22Rv1 (cell line): Measurements from ENCODE around the gene LILRB4.
"Not testable (repeated sequence)": the region's sequence is repeated elsewhere in the genome, so short reads cannot be mapped to it uniquely, and the experiment has no call there.

Experiments
- H3K27ac ChIP-seq: fragments of 450-650 bp; 2 replicates; pipeline ENCODE4 v1.5.1; 2017
- ZFX ChIP-seq: fragments of 450-650 bp; IDR thresholded peaks from 2 replicates; pipeline ENCODE4 v1.6.1; 2017; ENCODE audit warnings: antibody characterized with exemption, borderline replicate concordance
- TF ChIP-seq, protein P1 (sequence below): fragments of 450-650 bp; IDR thresholded peaks from 2 replicates; pipeline ENCODE4 v1.5.1; 2017; ENCODE audit warnings: mild to moderate bottlenecking

LILRB4 gene

DNA sequence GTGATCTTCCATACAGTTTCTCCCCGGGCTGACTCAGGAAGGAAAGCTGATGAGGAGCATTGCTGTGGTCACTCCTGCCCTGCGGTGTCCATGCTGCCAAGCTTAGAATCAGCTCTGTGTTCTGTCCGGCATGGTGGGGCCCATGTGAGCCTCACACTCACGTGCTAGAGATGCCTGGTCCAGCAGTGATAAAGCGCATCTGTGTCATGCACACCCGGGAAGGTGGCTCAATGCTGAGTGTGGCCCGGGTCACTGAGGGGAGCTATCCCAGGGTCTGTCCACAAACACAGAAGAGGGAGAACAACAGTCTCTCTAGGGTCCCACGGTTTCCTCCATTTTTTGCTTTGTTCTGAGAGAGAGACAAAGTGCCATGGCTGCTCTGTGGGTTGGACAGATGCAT is 36.0 kb upstream of the LILRB4 start:
- no peak overlapping the region for H3K27ac ChIP-seq
- no peak for TF ChIP-seq ZFX
- TF ChIP-seq, protein P1, sequence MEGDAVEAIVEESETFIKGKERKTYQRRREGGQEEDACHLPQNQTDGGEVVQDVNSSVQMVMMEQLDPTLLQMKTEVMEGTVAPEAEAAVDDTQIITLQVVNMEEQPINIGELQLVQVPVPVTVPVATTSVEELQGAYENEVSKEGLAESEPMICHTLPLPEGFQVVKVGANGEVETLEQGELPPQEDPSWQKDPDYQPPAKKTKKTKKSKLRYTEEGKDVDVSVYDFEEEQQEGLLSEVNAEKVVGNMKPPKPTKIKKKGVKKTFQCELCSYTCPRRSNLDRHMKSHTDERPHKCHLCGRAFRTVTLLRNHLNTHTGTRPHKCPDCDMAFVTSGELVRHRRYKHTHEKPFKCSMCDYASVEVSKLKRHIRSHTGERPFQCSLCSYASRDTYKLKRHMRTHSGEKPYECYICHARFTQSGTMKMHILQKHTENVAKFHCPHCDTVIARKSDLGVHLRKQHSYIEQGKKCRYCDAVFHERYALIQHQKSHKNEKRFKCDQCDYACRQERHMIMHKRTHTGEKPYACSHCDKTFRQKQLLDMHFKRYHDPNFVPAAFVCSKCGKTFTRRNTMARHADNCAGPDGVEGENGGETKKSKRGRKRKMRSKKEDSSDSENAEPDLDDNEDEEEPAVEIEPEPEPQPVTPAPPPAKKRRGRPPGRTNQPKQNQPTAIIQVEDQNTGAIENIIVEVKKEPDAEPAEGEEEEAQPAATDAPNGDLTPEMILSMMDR, result no peak

DNA sequence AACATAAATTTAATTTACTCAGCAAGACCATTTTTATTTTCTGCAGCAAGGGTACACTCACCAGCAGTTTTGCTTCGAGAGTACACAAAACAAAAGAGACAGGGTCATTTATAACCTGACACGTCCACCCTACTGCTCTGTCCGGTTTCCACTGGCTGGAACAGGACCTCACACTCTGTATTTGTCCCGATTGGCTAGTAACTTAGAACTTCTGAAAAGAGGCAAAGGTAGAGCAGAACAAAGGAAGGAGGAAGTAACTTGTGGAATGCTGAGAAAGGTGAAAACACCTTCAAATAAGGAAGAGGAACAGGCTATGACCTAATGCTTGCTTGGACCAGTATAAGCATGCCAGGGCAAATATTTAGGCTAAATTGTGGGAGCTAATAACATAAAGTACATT is 34.9 kb upstream of the LILRB4 start:
- not testable (repeated sequence) for H3K27ac ChIP-seq

DNA sequence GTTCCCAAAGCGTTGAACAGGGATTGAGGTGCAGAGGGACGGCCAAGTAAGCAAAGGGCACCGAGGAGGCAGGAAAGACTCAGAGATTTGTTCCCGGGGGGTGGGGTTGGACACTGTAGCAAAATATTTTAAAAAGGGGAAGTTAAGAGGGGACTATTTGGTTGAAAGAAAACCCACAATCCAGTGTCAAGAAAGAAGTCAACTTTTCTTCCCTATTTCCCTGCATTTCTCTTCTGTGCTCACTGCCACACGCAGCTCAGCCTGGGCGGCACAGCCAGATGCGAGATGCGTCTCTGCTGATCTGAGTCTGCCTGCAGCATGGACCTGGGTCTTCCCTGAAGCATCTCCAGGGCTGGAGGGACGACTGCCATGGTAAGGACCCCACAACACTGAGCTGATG is 32.5 kb upstream of the LILRB4 start, which contains the start of gene LILRB1:
Gene LILRB1, plus strand, starts transcription at position 223 of the 400 bp plus-strand sequence. CDS start 590 bp downstream, outside the sequence.
- not testable (repeated sequence) for H3K27ac ChIP-seq

DNA sequence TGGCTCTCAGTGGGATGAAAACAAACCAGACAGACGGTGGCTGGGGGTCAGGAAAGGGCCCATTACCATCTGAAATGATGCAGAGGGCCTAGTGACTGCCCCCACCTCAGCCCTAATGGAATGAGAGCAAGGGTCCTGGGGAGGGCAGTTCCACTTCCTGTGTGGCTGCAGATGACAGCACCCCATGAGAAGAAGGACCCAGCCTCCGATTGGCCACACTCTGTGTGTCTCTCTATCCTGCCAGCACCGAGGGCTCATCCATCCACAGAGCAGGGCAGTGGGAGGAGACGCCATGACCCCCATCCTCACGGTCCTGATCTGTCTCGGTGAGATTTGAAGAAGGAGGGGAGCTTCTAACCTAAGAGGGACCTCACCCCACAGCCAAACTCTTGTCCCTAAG is 32.0 kb upstream of the LILRB4 start:
- H3K27ac ChIP-seq, result no peak overlapping the region
- no peak for TF ChIP-seq ZFX
- TF ChIP-seq, protein P1, result no peak

DNA sequence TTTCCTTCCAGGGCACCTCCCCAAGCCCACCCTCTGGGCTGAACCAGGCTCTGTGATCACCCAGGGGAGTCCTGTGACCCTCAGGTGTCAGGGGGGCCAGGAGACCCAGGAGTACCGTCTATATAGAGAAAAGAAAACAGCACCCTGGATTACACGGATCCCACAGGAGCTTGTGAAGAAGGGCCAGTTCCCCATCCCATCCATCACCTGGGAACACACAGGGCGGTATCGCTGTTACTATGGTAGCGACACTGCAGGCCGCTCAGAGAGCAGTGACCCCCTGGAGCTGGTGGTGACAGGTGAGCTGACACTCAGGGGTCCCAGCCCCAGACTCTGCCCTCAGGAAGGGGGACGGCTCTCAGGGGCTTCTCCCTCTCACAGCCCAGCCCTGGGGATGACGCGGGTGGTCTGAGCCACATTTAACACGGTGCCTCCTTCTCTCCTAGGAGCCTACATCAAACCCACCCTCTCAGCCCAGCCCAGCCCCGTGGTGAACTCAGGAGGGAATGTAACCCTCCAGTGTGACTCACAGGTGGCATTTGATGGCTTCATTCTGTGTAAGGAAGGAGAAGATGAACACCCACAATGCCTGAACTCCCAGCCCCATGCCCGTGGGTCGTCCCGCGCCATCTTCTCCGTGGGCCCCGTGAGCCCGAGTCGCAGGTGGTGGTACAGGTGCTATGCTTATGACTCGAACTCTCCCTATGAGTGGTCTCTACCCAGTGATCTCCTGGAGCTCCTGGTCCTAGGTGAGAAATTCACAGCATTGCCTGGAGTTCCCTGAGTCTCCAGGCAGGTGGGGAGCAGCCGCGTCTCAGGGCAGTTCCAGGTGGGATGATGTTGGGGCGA is 31.1 kb upstream of the LILRB4 start:
- H3K27ac ChIP-seq, result not testable (repeated sequence)

DNA sequence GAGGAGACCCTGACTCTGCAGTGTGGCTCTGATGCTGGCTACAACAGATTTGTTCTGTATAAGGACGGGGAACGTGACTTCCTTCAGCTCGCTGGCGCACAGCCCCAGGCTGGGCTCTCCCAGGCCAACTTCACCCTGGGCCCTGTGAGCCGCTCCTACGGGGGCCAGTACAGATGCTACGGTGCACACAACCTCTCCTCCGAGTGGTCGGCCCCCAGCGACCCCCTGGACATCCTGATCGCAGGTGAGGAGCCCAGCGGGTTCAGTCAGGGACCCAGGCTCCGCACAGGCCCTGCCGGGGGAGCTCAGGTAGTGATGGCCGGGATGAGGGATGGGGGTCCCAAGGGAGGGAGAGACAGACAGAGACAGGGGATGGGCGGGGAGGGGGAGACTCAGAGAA is 30.3 kb upstream of the LILRB4 start:
- H3K27ac ChIP-seq, result not testable (repeated sequence)

DNA sequence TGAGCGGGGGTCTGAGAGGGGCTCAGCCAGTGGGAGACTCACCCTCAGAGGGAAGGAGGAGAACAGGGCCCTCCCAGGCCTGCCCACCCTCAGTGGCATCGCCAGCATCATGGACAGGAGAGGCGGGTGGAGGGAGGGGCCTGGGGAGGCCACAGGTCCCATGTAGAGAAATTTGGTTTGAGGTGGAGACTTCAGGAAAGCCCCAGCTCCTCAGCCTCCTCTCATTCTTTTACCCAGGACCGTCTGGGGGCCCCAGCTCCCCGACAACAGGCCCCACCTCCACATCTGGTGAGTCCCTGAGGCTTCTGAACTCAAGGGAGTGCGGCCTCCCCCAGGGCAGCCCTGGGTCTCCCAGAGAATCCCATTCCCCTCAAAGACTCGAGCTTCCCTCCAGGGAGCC is 29.4 kb upstream of the LILRB4 start:
- no peak overlapping the region for H3K27ac ChIP-seq
- TF ChIP-seq, protein P1, result no peak
- TF ChIP-seq ZFX, result no peak

DNA sequence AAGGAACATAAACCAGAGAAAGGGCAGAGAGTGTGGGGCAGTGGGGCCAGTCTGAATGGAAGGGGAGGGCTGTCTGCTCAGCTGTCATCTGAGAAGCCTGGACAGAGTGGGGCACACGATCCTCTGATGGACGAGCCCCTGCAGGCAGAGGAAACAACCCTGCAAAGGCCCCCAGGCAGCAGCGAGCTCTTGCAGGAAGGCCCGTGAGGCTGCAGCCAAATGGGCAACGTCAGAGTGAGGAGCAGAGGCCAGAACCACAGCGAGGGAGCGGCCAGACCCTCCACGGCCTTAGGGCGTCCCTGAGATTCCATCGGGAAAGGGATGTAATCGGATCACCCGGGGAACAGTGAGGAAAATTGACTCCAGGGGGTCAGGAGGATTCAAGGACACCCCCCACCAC is 26.7 kb upstream of the LILRB4 start:
- not testable (repeated sequence) for H3K27ac ChIP-seq

DNA sequence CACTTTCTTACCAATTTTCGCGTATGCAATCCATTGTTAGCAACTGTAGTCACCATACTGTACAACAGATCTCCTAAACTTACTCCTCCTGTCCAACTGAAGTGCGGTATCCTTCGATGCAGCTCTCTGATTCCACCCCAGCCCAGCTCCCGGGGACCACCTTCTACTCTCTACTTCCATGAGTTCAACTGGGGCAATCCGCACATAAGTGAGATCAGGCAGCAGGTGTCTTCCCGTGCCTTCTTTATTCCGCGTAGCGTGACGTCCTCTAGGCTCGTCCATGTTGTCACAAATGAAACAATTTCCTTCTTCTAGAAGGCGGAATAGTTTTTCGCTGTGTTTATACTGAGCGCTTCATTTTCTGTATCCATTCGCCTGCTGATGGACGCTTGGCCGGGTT is 24.1 kb upstream of the LILRB4 start:
- H3K27ac ChIP-seq, result no peak overlapping the region
- no peak for TF ChIP-seq ZFX
- TF ChIP-seq, protein P1, result no peak

DNA sequence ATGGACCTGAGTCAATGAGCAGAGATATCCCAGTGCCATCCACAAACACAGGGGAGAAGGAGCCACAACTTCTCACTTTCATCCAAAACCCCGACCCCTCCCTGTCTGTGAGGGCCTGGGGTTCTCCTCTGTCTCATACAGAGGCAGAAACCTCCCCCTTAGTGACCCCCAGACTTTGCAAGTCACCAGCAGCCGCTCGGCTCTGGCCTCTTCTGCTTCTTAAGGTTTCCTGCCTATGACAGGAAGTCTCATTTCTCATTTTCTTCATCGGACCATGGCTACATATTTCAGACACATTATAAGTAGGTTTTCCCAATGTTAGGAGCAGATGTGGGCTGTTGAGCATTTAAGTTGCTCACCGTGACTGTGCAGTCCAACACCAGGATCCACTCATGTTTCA is 19.8 kb upstream of the LILRB4 start:
- not testable (repeated sequence) for H3K27ac ChIP-seq

DNA sequence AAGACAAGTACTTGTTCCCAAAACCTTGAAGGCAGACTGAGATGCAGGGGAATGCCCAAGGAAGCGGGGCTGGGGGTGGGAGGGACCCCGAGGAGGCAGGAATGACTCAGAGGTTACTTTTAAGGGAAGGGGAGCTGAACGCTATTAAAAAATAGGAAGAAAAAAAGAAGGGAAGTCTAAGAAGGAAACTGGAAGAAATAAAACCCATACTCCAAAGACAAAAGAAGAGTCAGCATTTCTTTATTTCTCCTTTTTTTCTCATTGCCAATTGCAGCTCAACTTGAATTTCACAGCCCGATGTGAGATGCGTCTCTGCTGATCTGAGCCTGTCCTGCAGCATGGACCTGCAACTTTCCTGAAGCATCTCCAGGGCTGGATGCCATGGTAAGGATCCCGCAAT is 19.2 kb upstream of the LILRB4 start:
- H3K27ac ChIP-seq, result not testable (repeated sequence)
